GM08714 (cell line): ENCODE measurements around the gene SMIM1.

Source experiments
- H3K4me3 ChIP-seq: fragments of 200-500 bp; sonication (Bioruptor generic); 2 replicates; pipeline ENCODE4 v1.5.1; 2014; ENCODE audit warnings: mild to moderate bottlenecking, low read length, inconsistent platforms
- ZNF274 ChIP-seq: IDR thresholded peaks from 2 replicates; pipeline ENCODE4 v1.6.1; 2012; ENCODE audit warnings: mild to moderate bottlenecking, low read depth, low read length

The SMIM1 gene

GRCh38 chr1:3761296-3762010 lies 11.1 kb upstream of the SMIM1 start:
- no peak for TF ChIP-seq ZNF274

GRCh38 chr1:3762151-3762872 lies 10.2 kb upstream of the SMIM1 start:
- TF ChIP-seq ZNF274 = no peak
- no peak overlapping the region for H3K4me3 ChIP-seq

More at GRCh38 chr1:3761296-3762010, 11.1 kb upstream of the SMIM1 start:
- H3K4me3 ChIP-seq = no peak overlapping the region

- no peak for TF ChIP-seq ZNF274
- no peak overlapping the region for H3K4me3 ChIP-seq
Observed at GRCh38 chr1:3762873-3763228, 9.7 kb upstream of the SMIM1 start.

GRCh38 chr1:3763351-3764125 lies 9.0 kb upstream of the SMIM1 start:
- H3K4me3 ChIP-seq = no peak overlapping the region
- no peak for TF ChIP-seq ZNF274

- H3K4me3 ChIP-seq = no peak overlapping the region
- no peak for TF ChIP-seq ZNF274
Observed at GRCh38 chr1:3767328-3767925, 5.1 kb upstream of the SMIM1 start.

GRCh38 chr1:3768811-3769390 lies 3.6 kb upstream of the SMIM1 start:
- no peak for TF ChIP-seq ZNF274

GRCh38 chr1:3770047-3770765 lies 2.3 kb upstream of the SMIM1 start:
- no peak overlapping the region for H3K4me3 ChIP-seq
- no peak for TF ChIP-seq ZNF274

More at GRCh38 chr1:3768811-3769390, 3.6 kb upstream of the SMIM1 start:
- no peak overlapping the region for H3K4me3 ChIP-seq

- TF ChIP-seq ZNF274 = no peak
Observed at GRCh38 chr1:3771108-3772026, 1.2 kb upstream of the SMIM1 start.

GRCh38 chr1:3772027-3772714 lies 378 bp upstream of the SMIM1 start:
- peak overlapping the region; percentile 65; the same call in 1 of the 2 replicates for H3K4me3 ChIP-seq
- TF ChIP-seq ZNF274 = no peak

More at GRCh38 chr1:3771108-3772026, 1.2 kb upstream of the SMIM1 start:
- H3K4me3 ChIP-seq = peak overlapping the region; percentile 65; the same call in 1 of the 2 replicates

GRCh38 chr1:3773572-3774275 lies 1.2 kb downstream of the SMIM1 start:
- no peak overlapping the region for H3K4me3 ChIP-seq

GRCh38 chr1:3774276-3774945 lies 1.9 kb downstream of the SMIM1 start:
- H3K4me3 ChIP-seq = no peak overlapping the region
- no peak for TF ChIP-seq ZNF274

More at GRCh38 chr1:3773572-3774275, 1.2 kb downstream of the SMIM1 start:
- no peak for TF ChIP-seq ZNF274
